HepG2 (cell line): Measurements from ENCODE around the gene MEX3D. TPM values are rescaled to one million over a fixed set of nuclear protein-coding genes. Genes with fewer than 3 reads are reported as not detected.

Source experiments
- ARHGAP35 ChIP-seq: sonication (generic); formaldehyde crosslinking; IDR thresholded peaks from 2 replicates; pipeline ENCODE4 v1.9.0; 2022; ENCODE audit warnings: mild to moderate bottlenecking, inconsistent platforms, moderate library complexity, missing genetic modification reagents, borderline replicate concordance
- IRX3 ChIP-seq: sonication (generic); formaldehyde crosslinking; IDR thresholded peaks from 2 replicates; pipeline ENCODE4 v1.8.1; 2023; ENCODE audit warnings: mild to moderate bottlenecking, low read depth, missing genetic modification reagents, borderline replicate concordance
- JDP2 ChIP-seq: sonication (generic); formaldehyde crosslinking; IDR thresholded peaks from 2 replicates; pipeline ENCODE4 v1.8.1; 2022; ENCODE audit warnings: missing genetic modification reagents, borderline replicate concordance
- MYNN ChIP-seq: sonication (generic); formaldehyde crosslinking; IDR thresholded peaks from 2 replicates; pipeline ENCODE4 v1.4.0; 2020; ENCODE audit warnings: mild to moderate bottlenecking, low read depth, missing genetic modification reagents
- NRL ChIP-seq: sonication (generic); formaldehyde crosslinking; IDR thresholded peaks from 2 replicates; pipeline ENCODE4 v1.5.0; 2020; ENCODE audit warnings: missing genetic modification reagents, mild to moderate bottlenecking, moderate library complexity, borderline replicate concordance
- RFX5 ChIP-seq: IDR thresholded peaks from 2 replicates; pipeline ENCODE4 v1.6.1; 2011; ENCODE audit warnings: low read depth, low read length, improper control_type of control experiment
- RNF2 ChIP-seq: fragments of 450-650 bp; conservative IDR thresholded peaks from 2 replicates; pipeline ENCODE4 v1.6.1; 2016; ENCODE audit warnings: low read depth
- SKI ChIP-seq: fragments of 450-650 bp; IDR thresholded peaks from one replicate; pipeline ENCODE4 v1.6.1; 2018; ENCODE audit warnings: mild to moderate bottlenecking; ENCODE audit not compliant: partially characterized antibody
- SNAPC2 ChIP-seq: sonication (generic); formaldehyde crosslinking; IDR thresholded peaks from 2 replicates; pipeline ENCODE4 v1.8.1; 2022; ENCODE audit warnings: mild to moderate bottlenecking, missing genetic modification reagents
- SPEN ChIP-seq: sonication (generic); formaldehyde crosslinking; IDR thresholded peaks from 2 replicates; pipeline ENCODE4 v1.5.1; 2020; ENCODE audit warnings: low read depth, mild to moderate bottlenecking, missing genetic modification reagents
- STAT6 ChIP-seq: sonication (generic); formaldehyde crosslinking; IDR thresholded peaks from 2 replicates; pipeline ENCODE4 v1.4.0; 2020; ENCODE audit warnings: missing genetic modification reagents, mild to moderate bottlenecking, borderline replicate concordance
- SYNCRIP ChIP-seq: fragments of 200-400 bp; formaldehyde crosslinking; IDR thresholded peaks from 2 replicates; pipeline ENCODE4 v1.6.1; 2018; ENCODE audit warnings: mild to moderate bottlenecking, low read depth, low read length; ENCODE audit not compliant: insufficient read depth
- TFDP1 ChIP-seq: IDR thresholded peaks from 2 replicates; pipeline ENCODE4 v1.6.1; 2016; ENCODE audit warnings: missing compliant biosample characterization, missing genetic modification reagents, borderline replicate concordance
- ZFP82 ChIP-seq: sonication (generic); formaldehyde crosslinking; IDR thresholded peaks from 2 replicates; pipeline ENCODE4 v1.5.1; 2020; ENCODE audit warnings: mild to moderate bottlenecking, missing genetic modification reagents, borderline replicate concordance
- ZNF143 ChIP-seq: sonication (generic); formaldehyde crosslinking; IDR thresholded peaks from 2 replicates; pipeline ENCODE4 v1.4.0; 2020; ENCODE audit warnings: missing genetic modification reagents
- ZNF232 ChIP-seq: sonication (generic); formaldehyde crosslinking; IDR thresholded peaks from 2 replicates; pipeline ENCODE4 v1.4.0; 2020; ENCODE audit warnings: missing genetic modification reagents, borderline replicate concordance
- ZNF329 ChIP-seq: sonication (generic); formaldehyde crosslinking; IDR thresholded peaks from 2 replicates; pipeline ENCODE4 v1.9.0; 2021; ENCODE audit warnings: low read depth, mild to moderate bottlenecking, missing genetic modification reagents
- polyA plus RNA-seq, 8 experiments: library from polyadenylated mRNA; depleted of rRNA in 3 of 8; stranded (reverse) in 7 of 8; unstranded in 1 of 8; fragments of >200 nt; fragmentation: Illumina TruSeq in 4 of 8; extraction: Trizol in 4 of 8; gene quantifications; 2 replicates each; pipeline versions ENCODE4 v1.2.1 to v1.2.3, GENCODE V29; 2011 to 2016; ENCODE audit warnings: low read depth in 4 of 8, missing spikeins in 1 of 8, mixed read lengths in 1 of 8; ENCODE audit not compliant: insufficient read depth in 1 of 8
- total RNA-seq, 5 experiments: library from RNA; depleted of rRNA; stranded (reverse); fragments of >200 nt; fragmentation: Illumina TruSeq; extraction: Trizol; gene quantifications; 2 replicates each; pipeline ENCODE4 v1.2.3, GENCODE V29; 2016; ENCODE audit warnings: low read depth in 1 of 5
- TF ChIP-seq, protein P1 (sequence below): sonication (generic); formaldehyde crosslinking; IDR thresholded peaks from 2 replicates; pipeline ENCODE4 v1.4.0; 2020; ENCODE audit warnings: missing genetic modification reagents
- TF ChIP-seq, protein P2 (sequence below): sonication (generic); formaldehyde crosslinking; IDR thresholded peaks from 2 replicates; pipeline ENCODE4 v1.4.0; 2020; ENCODE audit warnings: missing genetic modification reagents
- TF ChIP-seq, protein P3 (sequence below): IDR thresholded peaks from 2 replicates; pipeline ENCODE4 v1.6.1; 2016; ENCODE audit warnings: missing genetic modification reagents, missing compliant biosample characterization

MEX3D gene
- total and polyA plus RNA-seq, 2 of the 13 experiments (the other 11 are each of a cell fraction or from before 2014, with no cell fraction given): 3.6 to 17.1 TPM

- peak; percentile 25; the same call in 1 of the 2 replicates for TF ChIP-seq TFDP1
- no peak for TF ChIP-seq JDP2 (CRISPR knock-in tag)
- 0 out of 2 replicates have a peak, but pooled peaks have one; percentile 44 for TF ChIP-seq ZNF143 (CRISPR knock-in tag)
- TF ChIP-seq ZNF329 (CRISPR knock-in tag): peak; percentile 40; the same call in 1 of the 2 replicates
- 0 out of 2 replicates have a peak, but pooled peaks have one; percentile 36 for TF ChIP-seq ZNF232 (CRISPR knock-in tag)
- TF ChIP-seq SYNCRIP: no peak
- 0 out of 2 replicates have a peak, but pooled peaks have one; percentile 41 for TF ChIP-seq RFX5
- TF ChIP-seq, protein P1, sequence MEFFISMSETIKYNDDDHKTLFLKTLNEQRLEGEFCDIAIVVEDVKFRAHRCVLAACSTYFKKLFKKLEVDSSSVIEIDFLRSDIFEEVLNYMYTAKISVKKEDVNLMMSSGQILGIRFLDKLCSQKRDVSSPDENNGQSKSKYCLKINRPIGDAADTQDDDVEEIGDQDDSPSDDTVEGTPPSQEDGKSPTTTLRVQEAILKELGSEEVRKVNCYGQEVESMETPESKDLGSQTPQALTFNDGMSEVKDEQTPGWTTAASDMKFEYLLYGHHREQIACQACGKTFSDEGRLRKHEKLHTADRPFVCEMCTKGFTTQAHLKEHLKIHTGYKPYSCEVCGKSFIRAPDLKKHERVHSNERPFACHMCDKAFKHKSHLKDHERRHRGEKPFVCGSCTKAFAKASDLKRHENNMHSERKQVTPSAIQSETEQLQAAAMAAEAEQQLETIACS (CRISPR knock-in tag): peak; percentile 62; the same call in 1 of the 2 replicates
- TF ChIP-seq NRL (CRISPR knock-in tag): peak; percentile 67; the same call in 1 of the 2 replicates
- no peak for TF ChIP-seq IRX3 (CRISPR knock-in tag)
- TF ChIP-seq RNF2: peak; percentile 61; the same call in 1 of the 2 replicates
- peak; percentile 22; the same call in 1 of the 2 replicates for TF ChIP-seq ARHGAP35 (CRISPR knock-in tag)
- TF ChIP-seq STAT6 (CRISPR knock-in tag): peak; percentile 90; the same call in 1 of the 2 replicates
- 0 out of 2 replicates have a peak, but pooled peaks have one; percentile 28 for TF ChIP-seq ZFP82 (CRISPR knock-in tag)
- TF ChIP-seq MYNN (CRISPR knock-in tag): no peak
- TF ChIP-seq, protein P2, sequence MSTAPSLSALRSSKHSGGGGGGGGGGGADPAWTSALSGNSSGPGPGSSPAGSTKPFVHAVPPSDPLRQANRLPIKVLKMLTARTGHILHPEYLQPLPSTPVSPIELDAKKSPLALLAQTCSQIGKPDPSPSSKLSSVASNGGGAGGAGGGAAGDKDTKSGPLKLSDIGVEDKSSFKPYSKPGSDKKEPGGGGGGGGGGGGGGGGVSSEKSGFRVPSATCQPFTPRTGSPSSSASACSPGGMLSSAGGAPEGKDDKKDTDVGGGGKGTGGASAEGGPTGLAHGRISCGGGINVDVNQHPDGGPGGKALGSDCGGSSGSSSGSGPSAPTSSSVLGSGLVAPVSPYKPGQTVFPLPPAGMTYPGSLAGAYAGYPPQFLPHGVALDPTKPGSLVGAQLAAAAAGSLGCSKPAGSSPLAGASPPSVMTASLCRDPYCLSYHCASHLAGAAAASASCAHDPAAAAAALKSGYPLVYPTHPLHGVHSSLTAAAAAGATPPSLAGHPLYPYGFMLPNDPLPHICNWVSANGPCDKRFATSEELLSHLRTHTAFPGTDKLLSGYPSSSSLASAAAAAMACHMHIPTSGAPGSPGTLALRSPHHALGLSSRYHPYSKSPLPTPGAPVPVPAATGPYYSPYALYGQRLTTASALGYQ (CRISPR knock-in tag): no peak
- peak; percentile 35; the same call in 1 of the 2 replicates for TF ChIP-seq SNAPC2 (CRISPR knock-in tag)
- TF ChIP-seq SPEN (CRISPR knock-in tag): peak; percentile 39
- TF ChIP-seq, protein P3, sequence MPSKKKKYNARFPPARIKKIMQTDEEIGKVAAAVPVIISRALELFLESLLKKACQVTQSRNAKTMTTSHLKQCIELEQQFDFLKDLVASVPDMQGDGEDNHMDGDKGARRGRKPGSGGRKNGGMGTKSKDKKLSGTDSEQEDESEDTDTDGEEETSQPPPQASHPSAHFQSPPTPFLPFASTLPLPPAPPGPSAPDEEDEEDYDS: peak; percentile 81
- peak; percentile 40 for TF ChIP-seq SKI
These were observed 37.4 kb upstream of the MEX3D start, which contains the start of gene UQCR11 (continued) for GRCh38 chr19:1605236-1606137.
